Measurements from ENCODE around the gene MINDY3. TPM values are rescaled to one million over a fixed set of nuclear protein-coding genes. Genes with fewer than 3 reads are reported as not detected.
A peak's percentile ranks its signal among the peaks of the same experiment; 100 is the strongest.
"Not testable (repeated sequence)": the region's sequence is repeated elsewhere in the genome, so short reads cannot be mapped to it uniquely, and the experiment has no call there.

Gene MINDY3
- total RNA-seq, 6 experiments from 2014 or later, result 25.2 to 31.4 (median 28.4) TPM

- DNase-seq, result peak; percentile 82
- Mint-ChIP-seq H3K4me3 (peak overlapping the region; percentile 39; the same call in 1 of the 2 replicates), H3K27me3 (ENCODE audit: insufficient read depth) (no peaks in the 10 kb centered on the region; the same call in 1 of the 2 replicates), H3K4me1 (ENCODE audit: low read depth) (peaks cover 24% of the 10 kb centered on the region), H3K36me3 (ENCODE audit: low read depth) (peaks cover 27% of the 10 kb centered on the region), H3K27ac (peak overlapping the region; percentile 19), H3K9me3 (no peaks in the 10 kb centered on the region)
- no peak for TF ChIP-seq CTCF (IDR thresholded peaks at IDR 0.05)
Measured at GRCh38 chr10:15775513-15775912, 84.8 kb downstream of the MINDY3 start.

- H3K9me3 Mint-ChIP-seq; H3K27me3 Mint-ChIP-seq (ENCODE audit: insufficient read depth); DNase-seq; H3K4me3 Mint-ChIP-seq; H3K27ac Mint-ChIP-seq: not testable (repeated sequence)
- peaks cover 27% of the 10 kb centered on the region for H3K36me3 Mint-ChIP-seq (ENCODE audit: low read depth)
- H3K4me1 Mint-ChIP-seq (ENCODE audit: low read depth), result peaks cover 20% of the 10 kb centered on the region
Measured at GRCh38 chr10:15774534-15774933, 85.8 kb downstream of the MINDY3 start.

DNA sequence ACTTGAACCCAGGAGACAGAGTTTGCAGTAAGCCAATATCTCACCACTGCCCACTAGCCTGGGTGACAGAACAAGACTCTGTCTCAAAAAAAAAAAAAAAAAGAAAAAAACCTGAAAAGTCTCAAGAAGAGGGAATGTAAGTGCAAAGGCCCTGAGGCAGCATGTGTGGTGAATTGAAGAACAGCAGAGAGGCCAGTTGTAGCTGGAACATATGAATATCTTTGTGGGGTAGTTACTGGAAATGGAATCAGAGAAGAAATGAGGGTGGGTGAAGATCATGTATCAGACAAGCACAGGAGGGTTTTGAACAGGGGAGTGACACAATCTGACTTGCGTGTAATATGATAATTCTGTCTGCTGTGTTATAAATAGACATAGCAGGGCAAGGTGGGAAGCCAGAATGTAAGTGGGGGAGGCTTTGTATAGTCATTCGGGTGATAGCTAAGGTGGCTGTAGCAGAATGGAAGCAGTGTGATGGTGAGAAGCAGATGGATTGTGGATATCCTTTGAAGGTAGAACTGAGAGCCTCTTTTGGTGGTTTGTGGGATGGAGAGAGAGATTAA lies 95.3 kb downstream of the MINDY3 start:
- H3K36me3 Mint-ChIP-seq (ENCODE audit: low read depth), result no peaks in the 10 kb centered on the region
- H3K9me3 Mint-ChIP-seq, result no peaks in the 10 kb centered on the region
- peaks cover 4% of the 10 kb centered on the region for H3K27me3 Mint-ChIP-seq (ENCODE audit: insufficient read depth)
- no peak for DNase-seq
- no peak overlapping the region for H3K4me3 Mint-ChIP-seq
- H3K27ac Mint-ChIP-seq, result no peak overlapping the region
- no peaks in the 10 kb centered on the region for H3K4me1 Mint-ChIP-seq (ENCODE audit: low read depth)
- TF ChIP-seq CTCF (IDR thresholded peaks at IDR 0.05), result no peak

DNA sequence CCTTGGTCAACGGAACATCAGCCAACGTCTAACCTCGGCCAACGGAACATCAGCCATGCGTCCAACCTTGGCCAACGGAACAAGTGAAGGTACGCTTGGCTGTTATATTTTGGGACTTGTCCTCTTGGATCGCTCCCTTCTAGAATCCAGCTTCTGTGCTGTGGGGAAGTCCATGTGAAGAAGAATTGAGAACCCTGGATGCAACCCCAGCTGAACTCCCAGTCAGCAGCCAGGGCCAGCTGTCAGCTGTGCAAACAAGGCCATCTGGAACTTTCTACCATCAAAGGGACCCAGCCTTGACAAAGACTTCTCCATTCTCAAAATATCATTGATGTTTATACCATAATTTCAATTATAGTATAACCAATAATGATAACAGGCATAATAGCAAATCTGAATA lies 97.3 kb downstream of the MINDY3 start:
- DNase-seq, result no peak
- H3K36me3 Mint-ChIP-seq (ENCODE audit: low read depth), result no peaks in the 10 kb centered on the region
- no peak for TF ChIP-seq CTCF (IDR thresholded peaks at IDR 0.05)
- H3K4me3 Mint-ChIP-seq, result no peak overlapping the region
- no peaks in the 10 kb centered on the region for H3K9me3 Mint-ChIP-seq
- no peak overlapping the region for H3K27ac Mint-ChIP-seq
- H3K27me3 Mint-ChIP-seq (ENCODE audit: insufficient read depth), result peaks cover 15% of the 10 kb centered on the region
- H3K4me1 Mint-ChIP-seq (ENCODE audit: low read depth), result no peaks in the 10 kb centered on the region

DNA sequence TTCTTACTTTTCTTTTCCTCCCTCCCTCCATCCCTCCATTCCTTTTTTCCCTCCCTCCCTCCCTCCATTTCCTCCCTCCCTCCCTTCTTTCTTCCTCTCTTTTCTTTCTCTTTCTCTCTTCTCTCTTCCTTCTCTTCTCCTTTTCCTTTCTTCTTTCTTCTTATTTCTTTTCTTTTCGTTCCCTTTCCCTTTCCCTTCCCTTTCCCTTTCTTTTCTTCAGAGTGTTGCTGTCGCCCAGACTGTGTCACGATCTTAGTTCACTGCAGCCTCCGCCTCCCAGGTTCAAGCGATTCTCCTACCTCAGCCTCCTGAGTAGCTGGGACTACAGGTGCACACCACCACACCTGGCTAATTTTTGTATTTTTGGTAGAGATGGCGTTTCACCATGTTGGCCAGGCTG lies 98.1 kb downstream of the MINDY3 start:
- H3K9me3 Mint-ChIP-seq; DNase-seq; H3K36me3 Mint-ChIP-seq (ENCODE audit: low read depth); H3K4me1 Mint-ChIP-seq (ENCODE audit: low read depth); H3K27ac Mint-ChIP-seq; H3K4me3 Mint-ChIP-seq: not testable (repeated sequence)
- peaks cover 15% of the 10 kb centered on the region for H3K27me3 Mint-ChIP-seq (ENCODE audit: insufficient read depth)

GRCh38 chr10:15761224-15761623 lies 99.1 kb downstream of the MINDY3 start:
- not testable (repeated sequence) for DNase-seq; H3K9me3 Mint-ChIP-seq; H3K4me3 Mint-ChIP-seq; H3K4me1 Mint-ChIP-seq (ENCODE audit: low read depth); H3K36me3 Mint-ChIP-seq (ENCODE audit: low read depth); H3K27ac Mint-ChIP-seq
- peaks cover 19% of the 10 kb centered on the region for H3K27me3 Mint-ChIP-seq (ENCODE audit: insufficient read depth)

DNA sequence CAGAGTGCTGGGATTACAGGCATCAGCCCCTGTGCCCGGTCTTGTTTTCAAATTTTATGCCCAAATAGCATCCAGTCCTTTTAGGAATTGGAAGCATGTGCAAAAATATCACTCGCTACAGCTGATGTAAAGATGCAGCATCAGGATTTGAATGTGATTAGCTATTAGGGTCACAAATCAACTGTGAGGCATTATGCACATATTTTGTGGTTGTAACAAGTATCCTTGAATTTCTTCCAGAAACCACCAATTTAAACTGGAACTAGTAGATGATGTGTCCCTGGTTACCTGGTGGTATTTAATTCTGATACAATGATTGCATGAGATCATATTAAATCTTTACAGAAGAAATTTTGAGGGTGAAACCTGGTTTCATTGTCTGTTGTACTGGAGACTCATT lies 99.6 kb downstream of the MINDY3 start:
- Mint-ChIP-seq H3K4me1 (ENCODE audit: low read depth) (no peaks in the 10 kb centered on the region), H3K36me3 (ENCODE audit: low read depth) (no peaks in the 10 kb centered on the region), H3K27ac (no peak overlapping the region), H3K9me3 (no peaks in the 10 kb centered on the region), H3K27me3 (ENCODE audit: insufficient read depth) (peaks cover 23% of the 10 kb centered on the region), H3K4me3 (no peak overlapping the region)
- no peak for DNase-seq
- no peak for TF ChIP-seq CTCF (IDR thresholded peaks at IDR 0.05)
